Right atrium auricular region (tissue), 2 donors: ENCODE measurements around the gene TECPR1. TPM values are rescaled to one million over a fixed set of nuclear protein-coding genes. Genes with fewer than 3 reads are reported as not detected.

Source experiments
- DNase-seq: peaks from one replicate; pipeline ENCODE4 v3.0.0-alpha.2; 2019; ENCODE audit warnings: low spot score
- H3K27ac ChIP-seq, 2 donors: fragments of 200-600 bp; sonication (generic); 1 replicate in 1 of 2; 2 replicates in 1 of 2; pipeline ENCODE4 v1.5.1; 2016 to 2019
- H3K27me3 ChIP-seq, 2 donors: fragments of 200-600 bp; sonication (generic); one replicate each; pipeline versions ENCODE4 v1.5.1 to v1.6.0; 2017 to 2019
- H3K36me3 ChIP-seq: fragments of 200-600 bp; sonication (generic); one replicate; pipeline ENCODE4 v1.5.1; 2016
- H3K4me1 ChIP-seq, 2 donors: fragments of 200-600 bp; sonication (generic); one replicate each; pipeline versions ENCODE4 v1.5.1 to v1.6.0; 2017 to 2019
- H3K4me3 ChIP-seq, 2 donors: fragments of 200-600 bp; sonication (generic); 1 replicate in 1 of 2; 2 replicates in 1 of 2; pipeline ENCODE4 v1.5.1; 2017 to 2019; ENCODE audit warnings: mild to moderate bottlenecking in 1 of 2, moderate library complexity in 1 of 2
- H3K9me3 ChIP-seq, 2 donors: fragments of 200-600 bp; sonication (generic); one replicate each; pipeline ENCODE4 v1.5.1; 2019
- CTCF ChIP-seq, 2 donors: fragments of 200-600 bp; sonication (generic); IDR thresholded peaks; one replicate each; pipeline ENCODE4 v1.5.1; 2019; ENCODE audit warnings: antibody characterized with exemption in 2 of 2
- total RNA-seq, 2 donors: library from RNA; depleted of rRNA; stranded (reverse); fragments of >200 nt; gene quantifications; one replicate each; pipeline ENCODE4 v1.1.0, GENCODE V29; 2016

The TECPR1 gene
- total RNA-seq, 2 donors from 2014 or later: 11.5 to 13.9 TPM

DNA sequence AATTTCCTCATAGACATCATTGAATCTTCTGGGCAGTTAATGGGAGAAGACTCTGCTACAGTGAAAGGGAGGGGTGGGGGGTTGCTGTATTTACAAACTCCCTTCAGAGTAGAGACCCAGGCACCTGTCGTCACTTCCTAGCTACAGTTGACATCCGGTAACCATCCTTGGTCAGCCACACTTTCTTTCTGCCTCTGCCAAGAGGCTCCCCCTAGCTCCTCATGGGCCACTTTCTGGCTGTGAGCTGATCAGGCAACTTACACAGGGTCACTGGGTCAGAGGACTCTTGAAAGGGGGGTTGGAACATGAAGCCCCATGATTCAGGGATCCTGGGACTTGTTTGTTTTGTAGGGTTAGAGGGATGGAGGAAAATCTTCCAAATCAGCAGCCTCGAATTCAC is 1.2 kb downstream of the TECPR1 start:
- Histone ChIP-seq H3K4me1 (peaks cover 0 to 36% of the 10 kb centered on the region in 2 donors), H3K27me3 (no peaks in the 10 kb centered on the region), H3K4me3 (peak overlapping the region in 1 of 2 donors; percentile 85), H3K27ac (peak overlapping the region; percentile 75 to 84), H3K36me3 (no peaks in the 10 kb centered on the region), H3K9me3 (no peaks in the 10 kb centered on the region)
- TF ChIP-seq CTCF (IDR thresholded peaks at IDR 0.05): no peak
- no peak for DNase-seq

DNA sequence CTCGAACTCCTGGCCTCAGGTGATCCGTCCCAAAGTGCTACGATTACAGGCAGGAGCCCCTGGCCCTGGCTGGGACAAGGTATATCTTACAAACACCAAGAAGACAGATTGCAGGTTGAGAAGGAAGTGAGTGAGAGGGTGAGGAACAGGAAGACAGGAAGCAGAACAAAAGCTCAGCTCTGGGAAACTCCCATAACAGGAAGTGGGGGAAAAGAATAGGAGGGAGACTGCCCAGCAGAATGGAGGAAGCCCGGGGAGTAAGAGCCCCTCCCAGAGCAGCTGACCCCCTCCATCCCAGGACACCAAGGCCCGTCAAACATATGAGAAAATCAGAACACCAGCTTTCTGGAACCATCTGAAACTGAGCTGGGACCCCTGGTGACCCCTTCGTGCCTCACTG is 2.9 kb downstream of the TECPR1 start:
- H3K27ac ChIP-seq: peak overlapping the region; percentile 42 to 44
- TF ChIP-seq CTCF (IDR thresholded peaks at IDR 0.05): no peak
- H3K9me3 ChIP-seq: no peaks in the 10 kb centered on the region
- H3K27me3 ChIP-seq: no peaks in the 10 kb centered on the region
- H3K4me3 ChIP-seq: no peak overlapping the region
- peaks cover 0 to 36% of the 10 kb centered on the region in 2 donors for H3K4me1 ChIP-seq
- no peak for DNase-seq
- peaks cover 3% of the 10 kb centered on the region for H3K36me3 ChIP-seq

DNA sequence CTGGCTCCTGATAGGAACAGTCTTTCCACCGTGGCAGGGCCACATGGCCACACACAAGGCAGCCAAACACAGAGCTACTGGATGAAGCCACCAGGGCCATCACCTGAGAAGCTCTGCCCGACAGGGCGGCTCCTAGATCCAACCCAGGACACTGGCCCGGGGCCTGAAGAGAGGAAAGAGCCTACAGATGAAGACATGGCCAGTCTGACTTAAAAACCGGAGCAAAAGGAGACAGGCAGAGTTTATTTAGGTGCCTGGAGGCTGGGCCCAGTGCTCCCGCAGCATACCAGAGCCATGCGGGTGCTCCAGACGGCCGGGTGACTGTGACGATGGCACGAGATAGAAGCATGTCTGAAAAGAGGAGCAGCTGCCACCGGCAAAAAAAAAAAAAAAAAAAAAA is 3.9 kb downstream of the TECPR1 start:
- no peak for TF ChIP-seq CTCF (IDR thresholded peaks at IDR 0.05)
- peaks cover 0 to 32% of the 10 kb centered on the region in 2 donors for H3K4me1 ChIP-seq
- DNase-seq: no peak
- no peak overlapping the region for H3K27ac ChIP-seq
- H3K27me3 ChIP-seq: no peaks in the 10 kb centered on the region
- peaks cover 11% of the 10 kb centered on the region for H3K36me3 ChIP-seq
- H3K4me3 ChIP-seq: no peak overlapping the region
- H3K9me3 ChIP-seq: no peaks in the 10 kb centered on the region

- Histone ChIP-seq H3K27me3 (no peaks in the 10 kb centered on the region), H3K27ac (no peak overlapping the region), H3K4me3 (no peak overlapping the region), H3K36me3 (peaks cover 25% of the 10 kb centered on the region), H3K4me1 (peaks cover 0 to 7% of the 10 kb centered on the region in 2 donors), H3K9me3 (no peaks in the 10 kb centered on the region)
- TF ChIP-seq CTCF (IDR thresholded peaks at IDR 0.05): no peak
- no peak for DNase-seq
Observed at GRCh38 chr7:98244871-98245270, 7.2 kb downstream of the TECPR1 start.

DNA sequence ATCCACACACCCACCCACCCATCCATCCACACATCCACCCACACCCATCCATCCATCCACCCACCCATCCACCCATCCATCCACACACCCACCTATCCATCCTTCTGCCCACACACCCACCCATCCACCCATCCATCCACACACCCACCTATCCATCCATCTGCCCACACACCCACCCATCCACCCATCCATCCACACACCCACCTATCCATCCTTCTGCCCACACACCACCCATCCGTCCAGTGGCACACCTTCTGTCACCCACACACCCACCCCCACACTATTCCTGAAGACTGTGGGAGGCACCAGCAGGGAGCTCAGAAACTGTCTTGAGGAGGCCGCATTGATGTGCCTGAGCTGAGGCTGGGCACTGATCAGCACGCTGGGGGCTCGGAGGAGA is 9.1 kb downstream of the TECPR1 start:
- TF ChIP-seq CTCF (IDR thresholded peaks at IDR 0.05): no peak
- Histone ChIP-seq H3K36me3 (peaks cover 41% of the 10 kb centered on the region), H3K27ac (no peak overlapping the region), H3K27me3 (no peaks in the 10 kb centered on the region), H3K9me3 (no peaks in the 10 kb centered on the region), H3K4me3 (no peak overlapping the region), H3K4me1 (no peaks in the 10 kb centered on the region)
- DNase-seq: no peak

- Histone ChIP-seq H3K36me3 (peaks cover 41% of the 10 kb centered on the region), H3K9me3 (no peaks in the 10 kb centered on the region), H3K27ac (no peak overlapping the region), H3K27me3 (no peaks in the 10 kb centered on the region), H3K4me1 (no peaks in the 10 kb centered on the region), H3K4me3 (no peak overlapping the region)
- DNase-seq: no peak
- no peak for TF ChIP-seq CTCF (IDR thresholded peaks at IDR 0.05)
Observed at GRCh38 chr7:98242342-98242741, 9.7 kb downstream of the TECPR1 start.
